Fibroblast of lung (primary cell): ENCODE results near the gene TMC3. TPM values are rescaled to one million over a fixed set of nuclear protein-coding genes. Genes with fewer than 3 reads are reported as not detected.
A peak's percentile ranks its signal among the peaks of the same experiment; 100 is the strongest.

Source experiments
- DNase-seq, 2 donors: peaks; one replicate each; pipeline versions ENCODE4 v3.0.0 to v3.0.0-alpha.2; 2010; ENCODE audit warnings: low read depth in 2 of 2
- H2AFZ ChIP-seq: 2 replicates; pipeline ENCODE4 v1.5.1; 2012; ENCODE audit warnings: low read length, control low read depth, inconsistent platforms
- H3K27ac ChIP-seq: 2 replicates; pipeline ENCODE4 v1.5.1; 2011; ENCODE audit warnings: low read length, control low read depth; ENCODE audit not compliant: insufficient read depth
- H3K27me3 ChIP-seq: 2 replicates; pipeline ENCODE4 v1.5.1; 2011; ENCODE audit warnings: mild to moderate bottlenecking, low read length; ENCODE audit not compliant: control insufficient read depth, insufficient read depth
- H3K36me3 ChIP-seq: 2 replicates; pipeline ENCODE4 v1.5.1; 2011; ENCODE audit warnings: low read length; ENCODE audit not compliant: control insufficient read depth, insufficient read depth
- H3K4me1 ChIP-seq: 2 replicates; pipeline ENCODE4 v1.5.1; 2011; ENCODE audit warnings: low read length; ENCODE audit not compliant: control insufficient read depth, insufficient read depth; ENCODE audit errors: extremely low read depth
- H3K4me2 ChIP-seq: 2 replicates; pipeline ENCODE4 v1.5.1; 2011; ENCODE audit warnings: low read length, control low read depth; ENCODE audit not compliant: insufficient read depth; ENCODE audit errors: extremely low read depth
- H3K4me3 ChIP-seq, 4 experiments: fragments of 200-600 bp in 1 of 4; sonication (generic) in 1 of 4; replicated peaks in 1 of 4; 2 replicates each; pipeline ENCODE4 v1.5.1; 2011 to 2016; ENCODE audit warnings: low read length in 4 of 4, low read depth in 3 of 4, mild to moderate bottlenecking in 3 of 4, control low read depth in 2 of 4, inconsistent platforms in 1 of 4, mixed read lengths in 1 of 4; ENCODE audit not compliant: insufficient read depth in 1 of 4; ENCODE audit errors: control extremely low read depth in 1 of 4
- H3K79me2 ChIP-seq: 2 replicates; pipeline ENCODE4 v1.5.1; 2012; ENCODE audit warnings: mild to moderate bottlenecking, low read length, inconsistent platforms; ENCODE audit not compliant: control insufficient read depth, insufficient read depth
- H3K9ac ChIP-seq: 2 replicates; pipeline ENCODE4 v1.5.1; 2011; ENCODE audit warnings: mild to moderate bottlenecking, low read length, control low read depth; ENCODE audit not compliant: insufficient read depth
- H3K9me3 ChIP-seq: 2 replicates; pipeline ENCODE4 v1.5.1; 2012; ENCODE audit warnings: low read depth, low read length; ENCODE audit not compliant: control insufficient read depth, insufficient read depth
- H4K20me1 ChIP-seq: 2 replicates; pipeline ENCODE4 v1.5.1; 2011; ENCODE audit warnings: low read length; ENCODE audit not compliant: control insufficient read depth, insufficient read depth; ENCODE audit errors: extremely low read depth
- CTCF ChIP-seq, 2 donors: IDR thresholded peaks in 1 of 2; conservative IDR thresholded peaks in 1 of 2; 1 replicate in 1 of 2; 2 replicates in 1 of 2; pipeline ENCODE4 v1.5.1; 2011 to 2012; ENCODE audit warnings: low read length in 2 of 2, control low read depth in 1 of 2, inconsistent platforms in 1 of 2, low read depth in 1 of 2, mild to moderate bottlenecking in 1 of 2
- EZH2 ChIP-seq: IDR thresholded peaks from 2 replicates; pipeline ENCODE4 v1.5.1; 2012; ENCODE audit warnings: low read length, control low read depth, mild to moderate bottlenecking; ENCODE audit errors: missing control alignments
- polyA plus RNA-seq, 2 donors: library from polyadenylated mRNA; depleted of rRNA in 1 of 2; stranded (reverse) in 1 of 2; unstranded in 1 of 2; fragments of >200 nt; gene quantifications; 2 replicates each; pipeline ENCODE4 v1.2.1, GENCODE V29; 2011 to 2012; ENCODE audit warnings: missing spikeins in 1 of 2
- total RNA-seq: library from RNA; depleted of rRNA; stranded (reverse); fragments of >200 nt; gene quantifications from 2 replicates; pipeline ENCODE4 v1.2.1, GENCODE V29; 2014

TMC3 gene
- total and polyA plus RNA-seq, 2 donors (not counting 1 experiment from before 2014, with no cell fraction given) = not detected

GRCh38 chr15:81394603-81395002, 20.6 kb upstream of the TMC3 start:
- Histone ChIP-seq H3K9ac (no peak overlapping the region), H3K27ac (no peak overlapping the region), H3K27me3 (no peaks in the 10 kb centered on the region), H2AFZ (no peak overlapping the region), H3K4me2 (no peak overlapping the region), H3K36me3 (no peaks in the 10 kb centered on the region), H3K9me3 (no peaks in the 10 kb centered on the region), H3K79me2 (no peaks in the 10 kb centered on the region), H4K20me1 (no peaks in the 10 kb centered on the region), H3K4me3 (no peak overlapping the region), H3K4me1 (no peaks in the 10 kb centered on the region)
- TF ChIP-seq EZH2 (no peak), CTCF (conservative IDR thresholded peaks at IDR 0.05 in 1 of 2, IDR thresholded peaks at IDR 0.05 in 1 of 2; ENCODE audit: low read depth in 1 of 2, low read length in 2 of 2) (no peak)
- peak in 1 of 2 donors; percentile 22 for DNase-seq

GRCh38 chr15:81391657-81392056, 17.6 kb upstream of the TMC3 start:
- no peaks in the 10 kb centered on the region for H3K4me1 ChIP-seq
- H3K27me3 ChIP-seq = no peaks in the 10 kb centered on the region
- no peaks in the 10 kb centered on the region for H3K36me3 ChIP-seq
- no peaks in the 10 kb centered on the region for H4K20me1 ChIP-seq
- no peak overlapping the region for H3K9ac ChIP-seq
- no peak for TF ChIP-seq CTCF (conservative IDR thresholded peaks at IDR 0.05 in 1 of 2, IDR thresholded peaks at IDR 0.05 in 1 of 2; ENCODE audit: low read depth in 1 of 2, low read length in 2 of 2)
- TF ChIP-seq EZH2 = no peak
- no peak overlapping the region for H3K4me2 ChIP-seq
- no peak for DNase-seq
- no peaks in the 10 kb centered on the region for H3K79me2 ChIP-seq
- H3K27ac ChIP-seq = no peak overlapping the region
- no peak overlapping the region for H2AFZ ChIP-seq
- H3K4me3 ChIP-seq = no peak overlapping the region
- H3K9me3 ChIP-seq = no peaks in the 10 kb centered on the region

GRCh38 chr15:81388436-81388770, 14.4 kb upstream of the TMC3 start:
- no peak for DNase-seq
- no peaks in the 10 kb centered on the region for H3K79me2 ChIP-seq
- no peaks in the 10 kb centered on the region for H3K9me3 ChIP-seq
- H3K4me3 ChIP-seq = no peak overlapping the region
- H3K4me2 ChIP-seq = no peak overlapping the region
- H3K27me3 ChIP-seq = no peaks in the 10 kb centered on the region
- no peak overlapping the region for H3K9ac ChIP-seq
- no peak for TF ChIP-seq CTCF (conservative IDR thresholded peaks at IDR 0.05 in 1 of 2, IDR thresholded peaks at IDR 0.05 in 1 of 2; ENCODE audit: low read depth in 1 of 2, low read length in 2 of 2)
- TF ChIP-seq EZH2 = no peak
- H4K20me1 ChIP-seq = no peaks in the 10 kb centered on the region
- no peaks in the 10 kb centered on the region for H3K4me1 ChIP-seq
- H3K36me3 ChIP-seq = no peaks in the 10 kb centered on the region
- no peak overlapping the region for H2AFZ ChIP-seq
- no peak overlapping the region for H3K27ac ChIP-seq
